ENCODE measurements around the gene SRM. TPM values are rescaled to one million over a fixed set of nuclear protein-coding genes. Genes with fewer than 3 reads are reported as not detected.

Gene SRM
- total and polyA plus RNA-seq, 2 of the 13 experiments (the other 11 are each of a cell fraction or from before 2014, with no cell fraction given): 27.9 to 31.8 TPM

DNA sequence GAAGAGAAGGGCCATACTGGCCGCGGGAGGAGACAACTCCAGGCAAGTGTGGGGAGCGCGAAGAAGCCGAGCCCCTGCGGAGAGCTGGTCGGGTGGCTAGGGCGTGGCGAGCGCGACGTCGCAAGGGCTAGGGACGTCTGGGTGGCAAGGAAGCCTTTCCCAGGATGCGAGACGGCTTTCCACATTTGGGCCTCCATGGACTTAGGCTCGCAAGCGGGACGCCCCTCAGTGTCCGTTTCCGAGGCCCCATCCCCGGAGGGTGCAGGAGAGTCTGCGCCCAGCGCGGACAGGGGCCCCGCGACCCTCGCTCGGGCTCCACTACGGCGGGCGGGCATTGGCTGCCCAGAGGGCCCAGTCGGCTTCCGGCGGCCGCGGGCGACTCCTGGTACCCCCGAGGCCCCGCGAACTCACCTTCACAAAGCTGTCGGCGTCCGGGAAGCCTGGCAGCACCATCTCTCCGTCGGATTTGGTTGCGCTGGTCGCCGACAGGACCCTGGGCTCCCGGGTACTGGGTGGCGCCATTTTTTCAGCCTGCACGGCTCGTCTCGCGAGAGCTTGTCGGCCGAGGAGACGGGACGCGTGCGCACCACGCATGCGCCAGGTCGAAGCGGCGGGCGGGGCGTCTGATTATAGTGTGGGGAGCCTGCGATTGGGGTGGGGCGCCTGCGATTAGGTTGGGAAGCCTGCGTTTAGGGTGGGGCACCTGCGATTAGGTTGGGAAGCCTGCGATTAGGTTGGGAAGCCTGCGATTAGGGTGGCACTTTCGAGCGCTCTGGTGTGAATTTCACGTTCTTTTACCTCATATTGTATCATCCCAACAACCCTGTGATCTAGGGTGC is 39.7 kb upstream of the SRM start, which contains the start of gene EXOSC10 (continued):
- TF ChIP-seq, protein P1, sequence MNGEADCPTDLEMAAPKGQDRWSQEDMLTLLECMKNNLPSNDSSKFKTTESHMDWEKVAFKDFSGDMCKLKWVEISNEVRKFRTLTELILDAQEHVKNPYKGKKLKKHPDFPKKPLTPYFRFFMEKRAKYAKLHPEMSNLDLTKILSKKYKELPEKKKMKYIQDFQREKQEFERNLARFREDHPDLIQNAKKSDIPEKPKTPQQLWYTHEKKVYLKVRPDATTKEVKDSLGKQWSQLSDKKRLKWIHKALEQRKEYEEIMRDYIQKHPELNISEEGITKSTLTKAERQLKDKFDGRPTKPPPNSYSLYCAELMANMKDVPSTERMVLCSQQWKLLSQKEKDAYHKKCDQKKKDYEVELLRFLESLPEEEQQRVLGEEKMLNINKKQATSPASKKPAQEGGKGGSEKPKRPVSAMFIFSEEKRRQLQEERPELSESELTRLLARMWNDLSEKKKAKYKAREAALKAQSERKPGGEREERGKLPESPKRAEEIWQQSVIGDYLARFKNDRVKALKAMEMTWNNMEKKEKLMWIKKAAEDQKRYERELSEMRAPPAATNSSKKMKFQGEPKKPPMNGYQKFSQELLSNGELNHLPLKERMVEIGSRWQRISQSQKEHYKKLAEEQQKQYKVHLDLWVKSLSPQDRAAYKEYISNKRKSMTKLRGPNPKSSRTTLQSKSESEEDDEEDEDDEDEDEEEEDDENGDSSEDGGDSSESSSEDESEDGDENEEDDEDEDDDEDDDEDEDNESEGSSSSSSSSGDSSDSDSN (CRISPR knock-in tag; IDR thresholded peaks at IDR 0.05): peak; percentile 85
- no peak for TF ChIP-seq ZNF224 (CRISPR knock-in tag; IDR thresholded peaks at IDR 0.05)
- no peak for TF ChIP-seq MBNL3 (CRISPR knock-in tag; conservative IDR thresholded peaks at IDR 0.05)
- no peak for TF ChIP-seq FIP1L1 (IDR thresholded peaks at IDR 0.05; ENCODE audit: borderline replicate concordance, insufficient read depth, low read depth, low read length)
- no peak for TF ChIP-seq RARG (CRISPR knock-in tag; IDR thresholded peaks at IDR 0.05; ENCODE audit: low read depth)
- no peak for TF ChIP-seq TMF1 (CRISPR knock-in tag; IDR thresholded peaks at IDR 0.05; ENCODE audit: low read depth)
- 0 out of 2 replicates have a peak, but pooled peaks have one; percentile 5 for TF ChIP-seq HCFC1 (IDR thresholded peaks at IDR 0.05; ENCODE audit: low read depth, low read length)
- TF ChIP-seq, protein P2, sequence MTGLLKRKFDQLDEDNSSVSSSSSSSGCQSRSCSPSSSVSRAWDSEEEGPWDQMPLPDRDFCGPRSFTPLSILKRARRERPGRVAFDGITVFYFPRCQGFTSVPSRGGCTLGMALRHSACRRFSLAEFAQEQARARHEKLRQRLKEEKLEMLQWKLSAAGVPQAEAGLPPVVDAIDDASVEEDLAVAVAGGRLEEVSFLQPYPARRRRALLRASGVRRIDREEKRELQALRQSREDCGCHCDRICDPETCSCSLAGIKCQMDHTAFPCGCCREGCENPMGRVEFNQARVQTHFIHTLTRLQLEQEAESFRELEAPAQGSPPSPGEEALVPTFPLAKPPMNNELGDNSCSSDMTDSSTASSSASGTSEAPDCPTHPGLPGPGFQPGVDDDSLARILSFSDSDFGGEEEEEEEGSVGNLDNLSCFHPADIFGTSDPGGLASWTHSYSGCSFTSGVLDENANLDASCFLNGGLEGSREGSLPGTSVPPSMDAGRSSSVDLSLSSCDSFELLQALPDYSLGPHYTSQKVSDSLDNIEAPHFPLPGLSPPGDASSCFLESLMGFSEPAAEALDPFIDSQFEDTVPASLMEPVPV (CRISPR knock-in tag; IDR thresholded peaks at IDR 0.05): no peak
- TF ChIP-seq THYN1 (CRISPR knock-in tag; IDR thresholded peaks at IDR 0.05; ENCODE audit: borderline replicate concordance, low read depth): no peak
- no peak; the same call in 1 of the 2 replicates for TF ChIP-seq ZNF331 (CRISPR knock-in tag; IDR thresholded peaks at IDR 0.05)
- TF ChIP-seq ZNF678 (CRISPR knock-in tag; IDR thresholded peaks at IDR 0.05): peak; percentile 68; the same call in 1 of the 2 replicates
- TF ChIP-seq, protein P3, sequence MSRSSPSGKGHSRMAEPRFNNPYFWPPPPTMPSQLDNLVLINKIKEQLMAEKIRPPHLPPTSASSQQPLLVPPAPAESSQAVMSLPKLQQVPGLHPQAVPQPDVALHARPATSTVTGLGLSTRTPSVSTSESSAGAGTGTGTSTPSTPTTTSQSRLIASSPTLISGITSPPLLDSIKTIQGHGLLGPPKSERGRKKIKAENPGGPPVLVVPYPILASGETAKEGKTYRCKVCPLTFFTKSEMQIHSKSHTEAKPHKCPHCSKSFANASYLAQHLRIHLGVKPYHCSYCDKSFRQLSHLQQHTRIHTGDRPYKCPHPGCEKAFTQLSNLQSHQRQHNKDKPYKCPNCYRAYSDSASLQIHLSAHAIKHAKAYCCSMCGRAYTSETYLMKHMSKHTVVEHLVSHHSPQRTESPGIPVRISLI (CRISPR knock-in tag; IDR thresholded peaks at IDR 0.05; ENCODE audit: borderline replicate concordance): peak; percentile 59; the same call in 1 of the 2 replicates
- TF ChIP-seq, protein P4, sequence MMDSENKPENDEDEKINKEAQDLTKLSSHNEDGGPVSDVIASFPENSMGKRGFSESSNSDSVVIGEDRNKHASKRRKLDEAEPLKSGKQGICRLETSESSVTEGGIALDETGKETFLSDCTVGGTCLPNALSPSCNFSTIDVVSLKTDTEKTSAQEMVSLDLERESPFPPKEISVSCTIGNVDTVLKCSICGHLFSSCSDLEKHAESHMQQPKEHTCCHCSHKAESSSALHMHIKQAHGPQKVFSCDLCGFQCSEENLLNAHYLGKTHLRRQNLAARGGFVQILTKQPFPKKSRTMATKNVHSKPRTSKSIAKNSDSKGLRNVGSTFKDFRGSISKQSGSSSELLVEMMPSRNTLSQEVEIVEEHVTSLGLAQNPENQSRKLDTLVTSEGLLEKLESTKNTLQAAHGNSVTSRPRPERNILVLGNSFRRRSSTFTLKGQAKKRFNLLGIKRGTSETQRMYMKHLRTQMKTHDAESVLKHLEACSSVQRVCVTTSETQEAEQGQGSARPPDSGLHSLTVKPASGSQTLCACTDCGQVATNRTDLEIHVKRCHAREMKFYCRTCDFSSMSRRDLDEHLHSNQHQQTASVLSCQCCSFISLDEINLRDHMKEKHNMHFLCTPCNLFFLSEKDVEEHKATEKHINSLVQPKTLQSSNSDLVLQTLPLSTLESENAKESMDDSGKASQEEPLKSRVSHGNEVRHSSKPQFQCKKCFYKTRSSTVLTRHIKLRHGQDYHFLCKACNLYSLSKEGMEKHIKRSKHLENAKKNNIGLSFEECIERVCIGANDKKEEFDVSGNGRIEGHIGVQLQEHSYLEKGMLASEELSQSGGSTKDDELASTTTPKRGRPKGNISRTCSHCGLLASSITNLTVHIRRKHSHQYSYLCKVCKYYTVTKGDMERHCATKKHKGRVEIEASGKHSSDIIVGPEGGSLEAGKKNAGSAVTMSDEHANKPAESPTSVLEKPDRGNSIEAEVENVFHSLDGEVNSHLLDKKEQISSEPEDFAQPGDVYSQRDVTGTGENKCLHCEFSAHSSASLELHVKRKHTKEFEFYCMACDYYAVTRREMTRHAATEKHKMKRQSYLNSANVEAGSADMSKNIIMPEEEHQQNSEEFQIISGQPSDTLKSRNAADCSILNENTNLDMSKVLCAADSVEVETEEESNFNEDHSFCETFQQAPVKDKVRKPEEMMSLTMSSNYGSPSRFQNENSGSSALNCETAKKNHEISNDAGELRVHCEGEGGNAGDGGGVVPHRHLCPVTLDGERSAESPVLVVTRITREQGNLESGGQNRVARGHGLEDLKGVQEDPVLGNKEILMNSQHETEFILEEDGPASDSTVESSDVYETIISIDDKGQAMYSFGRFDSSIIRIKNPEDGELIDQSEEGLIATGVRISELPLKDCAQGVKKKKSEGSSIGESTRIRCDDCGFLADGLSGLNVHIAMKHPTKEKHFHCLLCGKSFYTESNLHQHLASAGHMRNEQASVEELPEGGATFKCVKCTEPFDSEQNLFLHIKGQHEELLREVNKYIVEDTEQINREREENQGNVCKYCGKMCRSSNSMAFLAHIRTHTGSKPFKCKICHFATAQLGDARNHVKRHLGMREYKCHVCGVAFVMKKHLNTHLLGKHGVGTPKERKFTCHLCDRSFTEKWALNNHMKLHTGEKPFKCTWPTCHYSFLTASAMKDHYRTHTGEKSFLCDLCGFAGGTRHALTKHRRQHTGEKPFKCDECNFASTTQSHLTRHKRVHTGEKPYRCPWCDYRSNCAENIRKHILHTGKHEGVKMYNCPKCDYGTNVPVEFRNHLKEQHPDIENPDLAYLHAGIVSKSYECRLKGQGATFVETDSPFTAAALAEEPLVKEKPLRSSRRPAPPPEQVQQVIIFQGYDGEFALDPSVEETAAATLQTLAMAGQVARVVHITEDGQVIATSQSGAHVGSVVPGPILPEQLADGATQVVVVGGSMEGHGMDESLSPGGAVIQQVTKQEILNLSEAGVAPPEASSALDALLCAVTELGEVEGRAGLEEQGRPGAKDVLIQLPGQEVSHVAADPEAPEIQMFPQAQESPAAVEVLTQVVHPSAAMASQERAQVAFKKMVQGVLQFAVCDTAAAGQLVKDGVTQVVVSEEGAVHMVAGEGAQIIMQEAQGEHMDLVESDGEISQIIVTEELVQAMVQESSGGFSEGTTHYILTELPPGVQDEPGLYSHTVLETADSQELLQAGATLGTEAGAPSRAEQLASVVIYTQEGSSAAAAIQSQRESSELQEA (CRISPR knock-in tag; IDR thresholded peaks at IDR 0.05; ENCODE audit: not compliant biosample characterization): peak; percentile 67
- no peak for TF ChIP-seq SOX6 (IDR thresholded peaks at IDR 0.05)
- no peak for TF ChIP-seq SOX6 (CRISPR knock-in tag; IDR thresholded peaks at IDR 0.05)
